Occipital lobe (tissue), 2 donors: Measurements from ENCODE around the gene GDPD3. TPM values are rescaled to one million over a fixed set of nuclear protein-coding genes. Genes with fewer than 3 reads are reported as not detected.
"Not testable (repeated sequence)": the region's sequence is repeated elsewhere in the genome, so short reads cannot be mapped to it uniquely, and the experiment has no call there.

Source experiments
- DNase-seq: peaks from one replicate; lab custom pipeline; 2025; lab: John Stamatoyannopoulos, UW
- total RNA-seq: library from RNA; depleted of rRNA; stranded (reverse); fragments of >200 nt; gene quantifications from one replicate; pipeline ENCODE4 v1.2.3, GENCODE V29; 2014

The GDPD3 gene, protein sequence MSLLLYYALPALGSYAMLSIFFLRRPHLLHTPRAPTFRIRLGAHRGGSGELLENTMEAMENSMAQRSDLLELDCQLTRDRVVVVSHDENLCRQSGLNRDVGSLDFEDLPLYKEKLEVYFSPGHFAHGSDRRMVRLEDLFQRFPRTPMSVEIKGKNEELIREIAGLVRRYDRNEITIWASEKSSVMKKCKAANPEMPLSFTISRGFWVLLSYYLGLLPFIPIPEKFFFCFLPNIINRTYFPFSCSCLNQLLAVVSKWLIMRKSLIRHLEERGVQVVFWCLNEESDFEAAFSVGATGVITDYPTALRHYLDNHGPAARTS
- total RNA-seq: 0.47 TPM

DNA sequence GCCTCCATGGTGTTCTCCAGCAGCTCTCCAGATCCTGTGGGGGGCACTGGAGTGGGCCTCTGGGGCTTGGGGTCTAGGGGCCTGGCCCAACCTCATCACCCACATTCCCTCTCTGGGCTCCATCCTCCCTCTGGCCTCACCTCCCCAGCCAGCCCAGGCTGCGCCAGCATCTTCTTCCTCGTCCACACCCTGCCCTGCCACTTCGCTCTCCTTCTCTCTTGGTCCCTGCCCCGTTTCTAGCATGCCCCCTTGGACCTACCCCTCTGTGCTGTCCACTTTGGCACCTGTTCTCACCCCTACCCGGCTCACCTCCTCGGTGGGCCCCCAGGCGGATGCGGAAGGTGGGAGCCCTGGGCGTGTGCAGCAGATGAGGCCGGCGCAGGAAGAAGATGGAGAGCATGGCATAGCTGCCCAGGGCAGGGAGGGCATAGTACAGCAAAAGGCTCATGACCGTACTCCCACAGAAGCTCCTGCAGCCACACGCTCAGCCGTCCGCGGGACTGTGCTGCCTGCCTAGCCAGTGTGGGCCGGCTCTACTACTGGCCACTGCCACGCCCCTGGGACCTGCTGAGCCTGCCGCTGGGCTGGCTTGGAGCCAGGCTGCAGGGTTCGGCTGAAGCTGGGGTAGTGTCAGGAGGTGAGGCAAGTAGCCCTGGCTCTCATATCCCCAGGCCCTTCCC, at the start of gene GDPD3:
Gene GDPD3 (minus strand): TSS at position 507 of the 680 bp plus-strand sequence. CDS start 59 bp downstream, at position 448.
- no peak for DNase-seq

DNA sequence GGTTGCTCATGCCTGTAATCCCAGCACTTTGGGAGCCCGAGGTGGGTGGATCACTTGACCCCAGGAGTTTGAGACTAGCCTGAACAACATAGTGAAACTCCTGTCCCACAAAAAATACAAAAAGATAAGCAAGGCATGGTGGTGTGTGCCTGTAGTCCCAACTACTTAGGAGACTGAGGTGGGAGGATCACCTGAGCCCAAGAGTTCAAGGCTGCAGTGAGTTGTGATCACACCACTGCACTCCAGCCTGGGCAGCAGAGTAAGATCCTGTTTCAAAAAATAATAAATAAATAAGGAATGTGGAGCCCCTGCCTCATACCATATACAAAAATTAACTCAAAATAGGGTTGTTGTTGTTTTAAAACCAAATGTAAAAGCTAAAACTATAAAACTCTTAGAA, 43.9 kb upstream of the GDPD3 start:
- no peak for DNase-seq

DNA sequence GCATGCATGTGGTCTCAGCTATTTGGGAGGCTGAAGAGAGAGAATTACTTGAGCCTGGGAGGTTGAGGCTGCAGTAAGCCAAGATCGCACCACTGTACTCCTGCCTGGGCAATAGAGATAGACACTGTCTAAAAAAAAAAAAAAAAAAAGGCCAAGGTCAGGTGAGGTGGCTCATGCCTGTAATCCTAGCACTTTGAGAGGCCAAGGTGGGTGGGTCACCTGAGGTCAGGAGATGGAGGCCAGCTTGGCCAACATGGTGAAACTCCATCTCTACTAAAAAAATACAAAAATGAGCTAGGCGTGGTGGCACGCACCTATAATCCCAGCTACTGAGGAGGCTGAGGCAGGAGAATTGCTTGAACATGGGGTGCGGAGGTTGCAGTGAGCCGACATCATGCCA, 41.9 kb upstream of the GDPD3 start:
- DNase-seq: no peak

DNA sequence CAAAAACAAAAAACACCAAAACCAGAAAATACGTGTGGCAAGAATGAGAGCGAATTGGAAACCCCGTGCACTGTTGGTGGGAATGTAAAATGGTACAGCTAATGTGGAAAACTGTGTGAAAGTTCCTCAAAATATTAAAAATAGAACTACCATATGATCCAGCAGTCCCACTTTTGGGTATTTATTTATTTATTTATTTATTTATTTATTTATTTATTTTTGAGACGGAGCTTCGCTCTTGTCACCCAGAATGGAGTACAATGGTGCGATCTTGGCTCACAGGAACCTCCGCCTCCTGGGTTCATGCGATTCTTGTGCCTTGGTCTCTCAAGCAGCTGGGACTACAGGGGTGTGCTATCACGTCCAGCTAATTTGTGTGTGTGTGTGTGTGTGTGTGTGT, 39.2 kb upstream of the GDPD3 start:
- no peak for DNase-seq

DNA sequence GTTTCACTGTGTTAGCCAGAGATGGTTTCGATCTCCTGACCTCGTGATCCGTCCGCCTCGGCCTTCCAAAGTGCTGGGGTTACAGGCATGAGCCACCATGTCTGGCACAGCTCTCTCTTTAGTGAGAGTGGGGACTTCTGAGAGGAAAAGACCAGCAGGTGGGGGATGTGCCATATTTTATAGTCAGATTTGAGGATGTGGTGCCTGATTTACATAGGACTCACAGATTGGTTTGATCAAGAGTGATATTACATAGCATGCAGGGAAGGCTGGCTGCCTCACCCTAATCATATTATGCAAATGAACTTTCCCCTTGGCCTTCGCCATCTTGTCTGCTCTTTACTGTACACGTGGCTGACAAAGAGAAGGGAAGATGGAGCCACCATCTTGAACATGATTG, 37.8 kb upstream of the GDPD3 start:
- DNase-seq: no peak

DNA sequence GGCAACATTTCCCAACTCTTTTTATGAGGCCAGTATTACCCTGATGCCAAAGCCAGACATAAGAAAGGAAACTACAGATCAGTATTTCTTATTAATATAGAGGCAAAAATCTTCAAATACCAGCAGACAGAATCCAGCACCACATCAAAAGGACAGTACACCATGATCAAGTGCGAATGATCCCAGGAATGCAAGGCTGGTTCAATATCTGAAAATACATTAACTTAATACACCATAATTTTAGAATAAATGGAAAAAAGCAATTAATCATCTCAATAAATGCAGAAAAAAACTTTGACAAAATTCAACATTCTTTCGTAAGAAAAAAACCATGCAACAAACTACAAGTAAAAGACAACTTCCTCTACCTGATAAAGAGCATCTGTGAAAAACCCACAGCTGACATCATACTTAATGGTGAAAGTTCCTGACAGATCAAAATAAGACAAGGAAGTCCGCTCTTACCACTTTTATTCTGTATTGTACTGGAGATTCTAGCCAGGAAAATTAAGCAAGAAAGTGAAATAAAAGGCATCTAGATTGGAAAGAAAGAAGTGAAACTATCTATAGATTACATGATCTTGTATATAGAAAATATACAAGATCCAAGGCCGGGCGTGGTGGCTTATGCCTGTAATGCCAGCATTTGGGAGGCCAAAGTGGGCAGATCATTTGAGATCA, 36.1 kb upstream of the GDPD3 start:
- DNase-seq: no peak

DNA sequence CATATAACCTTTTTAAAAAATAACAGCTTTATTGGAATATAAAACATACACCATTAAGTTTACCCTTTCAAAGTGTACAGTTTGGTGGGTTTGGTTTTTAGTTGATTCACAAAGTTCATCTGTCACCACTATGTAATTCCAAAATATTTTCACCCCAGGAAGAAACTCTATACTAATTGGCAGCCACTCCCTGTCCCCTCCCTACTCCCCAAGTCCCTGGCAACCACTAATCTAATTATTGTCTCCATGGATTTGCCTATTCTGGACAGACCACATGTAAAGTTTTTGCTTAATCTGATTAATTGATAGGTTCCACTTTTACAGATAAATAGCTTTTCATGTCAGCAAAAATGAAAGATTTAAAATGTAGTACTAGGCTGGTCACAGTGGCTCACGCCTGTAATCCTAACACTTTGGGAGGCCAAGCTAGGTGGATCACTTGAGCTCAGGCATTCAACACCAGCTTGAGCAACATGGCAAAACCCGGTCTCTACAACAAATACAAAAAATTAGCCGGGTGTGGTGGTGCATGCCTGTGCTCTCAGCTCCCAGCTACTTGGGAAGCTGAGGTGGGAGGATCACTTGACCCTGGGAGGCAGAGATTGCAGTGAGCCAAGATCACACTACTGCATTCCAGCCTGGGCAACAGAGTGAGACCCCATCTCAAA, 34.6 kb upstream of the GDPD3 start:
- DNase-seq: no peak

DNA sequence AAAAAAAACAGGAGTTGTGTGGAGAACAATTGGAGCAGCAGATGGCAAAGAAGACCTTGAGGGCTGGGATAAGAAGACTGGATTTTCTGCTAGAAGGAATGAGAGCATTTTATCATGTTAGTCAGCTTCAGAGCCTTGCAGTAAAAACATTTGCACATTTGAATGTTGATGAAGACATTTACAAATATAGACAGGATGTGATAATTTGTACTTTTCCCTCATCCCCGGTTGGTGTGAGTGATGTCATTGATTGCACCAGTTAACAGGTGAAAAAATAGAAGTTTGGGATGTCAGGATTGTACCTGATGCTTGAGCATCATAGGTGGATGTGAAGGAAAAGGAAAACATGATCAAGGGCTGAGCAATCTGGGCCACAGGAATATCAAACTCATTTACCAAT, 32.3 kb upstream of the GDPD3 start:
- no peak for DNase-seq

DNA sequence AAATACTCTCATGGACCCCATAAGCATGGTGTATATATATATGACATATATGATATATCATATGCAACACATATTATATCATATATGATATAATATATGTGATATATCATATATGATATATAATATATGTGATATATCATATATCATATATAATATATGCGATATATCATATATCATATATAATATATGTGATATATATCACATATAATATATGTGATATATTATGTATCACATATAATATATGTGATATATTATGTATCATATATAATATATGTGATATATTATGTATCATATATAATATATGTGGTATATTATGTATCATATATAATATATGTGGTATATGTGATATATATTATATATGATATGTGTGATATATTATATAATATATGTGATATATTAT, 31.6 kb upstream of the GDPD3 start:
- DNase-seq: no peak

DNA sequence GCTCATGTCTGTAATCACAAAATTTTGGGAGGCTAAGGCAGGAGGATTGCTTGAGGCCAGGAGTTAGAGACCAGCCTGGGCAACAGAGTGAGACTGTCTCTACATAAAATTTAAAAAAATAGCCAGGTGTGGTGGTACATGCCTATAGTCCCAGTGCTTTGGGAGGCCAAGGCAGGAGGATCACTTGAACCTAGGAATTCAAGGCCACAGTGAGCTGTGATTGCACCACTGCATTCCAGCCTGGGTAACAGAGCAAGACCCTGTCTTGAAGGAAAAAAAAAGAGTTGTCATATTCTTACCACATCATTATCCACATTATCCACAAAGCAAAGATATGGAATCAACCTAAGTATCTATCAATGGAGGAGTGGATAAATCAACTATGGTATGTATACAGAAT, 30.7 kb upstream of the GDPD3 start:
- DNase-seq: no peak

DNA sequence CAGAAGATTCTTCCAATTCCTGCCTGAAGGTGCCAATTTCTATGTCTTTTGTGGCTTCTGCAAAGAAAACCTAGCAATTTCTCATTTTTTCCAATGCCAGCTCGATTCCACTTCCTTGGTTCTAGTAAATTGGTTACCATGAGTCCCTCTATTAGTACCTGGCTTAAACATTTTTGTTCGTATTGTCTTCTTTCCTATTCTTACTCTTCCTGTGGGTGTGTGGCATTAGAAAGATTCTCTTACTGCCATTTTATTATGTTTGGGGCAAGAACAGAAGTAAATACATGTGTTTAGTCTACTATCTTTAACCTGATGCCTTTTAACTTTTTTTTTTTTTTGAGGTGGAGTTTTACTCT, 30.0 kb upstream of the GDPD3 start:
- DNase-seq: no peak

DNA sequence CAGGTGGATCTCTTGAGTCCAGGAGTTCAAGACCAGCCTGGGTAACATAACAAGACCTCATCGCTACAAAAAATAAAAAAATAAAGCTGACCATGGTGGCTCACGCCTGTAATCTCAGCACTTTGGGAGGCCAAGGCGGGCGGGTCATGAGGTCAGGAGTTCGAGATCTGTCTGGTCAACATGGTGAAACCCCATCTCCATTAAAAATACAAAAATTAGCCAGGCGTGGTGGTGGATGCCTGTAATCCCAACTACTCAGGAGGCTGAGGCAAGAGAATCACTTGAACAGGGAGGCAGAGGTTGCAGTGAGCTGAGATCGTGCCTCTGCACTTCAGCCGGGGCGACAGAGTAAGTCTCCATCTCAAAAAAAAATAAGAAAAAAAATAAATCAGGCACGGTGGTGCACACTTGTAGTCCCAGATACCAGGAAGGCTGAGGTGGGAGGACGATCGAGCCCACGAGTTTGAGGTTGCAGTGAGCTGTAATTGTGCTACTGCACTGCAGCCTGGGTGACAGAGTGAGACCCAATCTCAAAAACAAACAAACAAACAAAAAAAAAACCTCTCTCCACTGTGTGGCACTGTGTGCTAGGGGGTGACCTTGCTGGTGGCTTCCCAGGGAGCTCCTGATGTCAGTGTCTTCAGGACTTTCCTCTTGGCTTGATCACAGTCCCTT, 29.5 kb upstream of the GDPD3 start:
- no peak for DNase-seq

DNA sequence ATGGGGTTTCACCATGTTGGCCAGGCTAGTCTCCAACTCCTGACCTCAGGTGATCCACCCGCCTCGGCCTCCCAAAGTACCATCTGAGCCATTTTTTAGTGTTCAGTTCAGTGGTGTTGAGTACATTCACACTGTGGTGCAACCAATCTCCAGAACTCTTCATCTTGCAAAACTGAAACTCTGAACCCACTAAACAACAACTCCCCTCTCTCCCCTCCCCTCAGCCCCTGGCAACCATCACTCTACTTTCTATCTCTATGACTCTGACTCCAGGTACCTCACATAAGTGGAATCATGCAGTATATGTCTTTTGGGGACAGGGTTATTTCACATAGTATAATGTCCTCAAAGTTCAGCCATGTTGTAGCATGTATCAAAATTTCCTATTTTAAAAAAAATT, 28.4 kb upstream of the GDPD3 start:
- no peak for DNase-seq

DNA sequence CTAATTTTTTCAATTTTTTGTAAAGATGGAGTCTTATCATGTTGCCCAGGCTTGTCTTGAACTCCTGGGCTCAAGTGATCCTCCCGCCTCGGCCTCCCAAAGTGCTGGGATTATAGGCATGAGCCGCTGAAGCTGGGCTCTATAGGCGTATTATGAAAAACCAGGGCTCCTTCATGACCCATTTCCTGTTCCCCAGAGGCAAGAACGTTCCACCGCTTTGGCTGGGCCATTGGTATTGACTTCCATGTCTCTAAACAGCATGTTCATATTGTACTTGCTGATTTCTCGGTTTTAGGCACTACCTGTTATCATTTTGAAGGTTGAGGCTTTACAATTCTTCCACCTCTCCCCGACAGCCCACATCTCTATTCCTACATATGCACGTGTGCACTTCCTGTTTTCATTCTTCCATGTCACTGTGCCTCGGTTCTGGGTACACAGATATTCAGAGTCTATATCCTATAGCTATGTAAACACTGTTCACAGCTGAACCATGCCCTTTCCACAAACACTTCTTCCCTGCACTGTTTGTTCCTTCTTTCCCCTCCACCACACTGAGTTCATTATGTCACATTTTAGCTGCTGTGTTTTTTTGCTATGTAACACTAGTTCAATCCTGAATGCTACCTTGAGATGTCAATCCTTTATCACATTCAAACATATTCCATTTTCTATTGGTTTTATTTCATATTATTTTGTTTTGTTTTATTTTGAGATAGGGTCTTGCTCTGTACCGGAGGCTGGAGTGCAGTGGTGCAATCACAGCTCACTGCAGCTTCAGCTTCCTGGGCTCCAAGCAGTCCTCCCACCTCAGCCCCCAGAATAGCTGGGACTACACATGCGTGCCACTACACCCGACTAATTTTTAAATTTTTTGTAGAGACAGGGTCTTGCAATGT, 26.5 kb upstream of the GDPD3 start:
- DNase-seq: no peak

DNA sequence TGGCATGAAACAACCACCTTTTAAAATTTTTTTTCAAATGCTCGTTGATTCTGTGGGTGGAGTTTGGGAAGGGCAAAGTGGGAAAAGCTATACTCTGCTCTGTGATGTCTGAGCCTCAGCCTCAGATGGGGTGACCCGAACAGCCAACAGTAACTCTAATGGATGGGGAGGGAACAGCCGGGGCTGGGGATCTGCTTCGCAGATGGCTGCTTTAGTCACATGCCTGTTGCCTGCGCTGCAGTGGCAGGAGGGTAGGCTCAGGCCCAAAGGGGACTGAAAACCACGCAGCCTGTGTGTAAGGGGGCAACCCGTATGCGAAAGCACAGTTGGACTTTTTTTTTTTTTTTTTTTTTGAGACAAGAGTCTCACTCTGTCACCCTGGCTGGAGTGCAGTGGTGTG, 24.6 kb upstream of the GDPD3 start:
- no peak for DNase-seq

DNA sequence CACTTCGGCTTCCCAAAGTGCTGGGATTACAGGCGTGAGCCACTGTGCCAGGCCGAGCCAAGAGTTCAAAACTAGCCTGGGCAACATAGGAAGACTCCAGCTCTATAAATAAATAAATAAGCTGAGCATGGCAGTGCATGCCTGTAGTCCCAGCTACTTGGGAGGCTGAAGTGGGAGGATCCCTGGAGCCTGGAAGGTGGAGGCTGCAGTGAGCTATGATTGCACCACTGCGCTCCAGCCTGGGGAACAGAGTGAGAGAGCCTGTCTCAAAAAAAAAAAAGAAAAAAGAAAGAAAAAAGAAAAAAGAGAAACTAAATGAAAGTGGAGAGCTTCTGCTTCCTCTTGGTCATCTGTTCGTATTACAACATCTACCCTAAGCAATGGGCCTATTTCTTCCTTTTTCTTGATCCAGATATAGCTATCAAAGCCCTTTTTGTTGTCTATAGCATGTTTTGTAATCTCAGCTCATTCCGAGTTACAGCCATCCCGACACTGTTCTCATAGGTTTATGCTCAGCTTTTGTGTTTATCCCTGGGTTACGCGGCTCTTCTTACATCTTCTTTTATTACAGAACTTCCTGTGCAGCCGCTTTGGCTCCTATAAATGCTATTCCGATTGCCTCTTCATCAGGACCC, 23.8 kb upstream of the GDPD3 start:
- DNase-seq: no peak

DNA sequence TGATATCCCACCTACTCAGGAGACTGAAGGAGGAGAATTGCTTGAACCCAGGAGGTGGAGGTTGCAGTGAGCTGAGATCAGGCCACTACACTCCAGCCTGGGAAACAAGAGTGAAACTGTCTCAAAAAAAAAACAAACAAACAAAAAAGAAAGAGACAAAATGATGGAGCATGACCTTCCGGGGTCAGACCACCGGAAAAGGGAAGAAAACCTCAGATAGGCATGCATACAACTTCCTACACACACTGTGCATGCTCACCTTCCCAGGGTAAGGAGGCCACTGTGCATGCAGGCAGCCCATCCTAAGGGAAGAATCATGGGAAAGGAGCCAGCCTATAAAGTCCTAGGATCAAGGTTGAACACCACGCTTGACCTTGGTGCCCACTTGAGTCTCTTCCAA, 19.3 kb upstream of the GDPD3 start:
- DNase-seq: no peak

DNA sequence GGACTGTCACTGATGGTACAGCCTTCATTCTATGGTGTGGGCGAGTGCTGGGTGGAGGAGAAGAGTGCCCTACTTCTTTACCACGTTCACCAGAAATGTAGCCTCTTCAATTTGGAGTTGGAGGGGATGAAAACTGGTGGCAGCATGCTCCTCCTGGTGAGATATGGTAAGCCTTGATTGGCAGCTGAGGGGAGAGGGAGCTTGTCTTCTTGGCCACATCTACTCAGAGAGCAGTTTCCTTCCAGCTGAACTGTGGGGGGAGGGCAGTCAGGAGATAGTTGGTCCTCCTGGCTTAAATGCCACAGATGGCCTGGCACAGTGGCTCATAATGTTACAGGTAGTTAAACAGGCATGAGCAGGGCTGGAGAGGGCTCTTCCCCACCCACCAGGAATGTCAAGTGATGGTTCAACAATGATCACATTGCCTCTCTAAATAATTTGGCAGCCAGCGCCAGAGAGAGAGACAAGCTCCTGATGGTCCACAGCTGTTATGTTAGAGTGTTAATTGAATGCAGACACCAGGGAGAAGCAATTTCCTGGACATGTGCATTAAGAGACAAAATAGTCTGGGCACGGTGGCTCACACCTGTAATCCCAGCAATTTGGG, 18.6 kb upstream of the GDPD3 start:
- DNase-seq: no peak

DNA sequence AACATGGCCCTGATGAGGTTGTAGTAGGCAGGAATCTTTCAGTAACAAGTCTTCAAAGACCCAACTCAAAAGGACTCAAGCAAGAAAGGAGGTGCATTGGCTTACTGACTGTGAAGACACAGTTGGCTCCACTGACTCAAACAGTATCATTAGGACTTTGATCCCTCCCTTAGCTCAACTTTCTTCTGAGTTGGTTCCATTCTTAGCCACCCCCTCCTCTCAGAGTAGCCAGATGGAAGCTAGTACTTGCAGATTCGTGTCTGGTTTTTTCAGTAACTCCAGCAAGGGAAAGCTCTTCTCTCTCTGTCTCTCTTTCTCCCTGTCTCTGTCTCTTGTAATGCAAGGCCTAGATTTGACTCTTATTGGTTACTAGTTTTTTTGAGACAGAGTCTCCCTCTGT, 14.7 kb upstream of the GDPD3 start:
- no peak for DNase-seq

DNA sequence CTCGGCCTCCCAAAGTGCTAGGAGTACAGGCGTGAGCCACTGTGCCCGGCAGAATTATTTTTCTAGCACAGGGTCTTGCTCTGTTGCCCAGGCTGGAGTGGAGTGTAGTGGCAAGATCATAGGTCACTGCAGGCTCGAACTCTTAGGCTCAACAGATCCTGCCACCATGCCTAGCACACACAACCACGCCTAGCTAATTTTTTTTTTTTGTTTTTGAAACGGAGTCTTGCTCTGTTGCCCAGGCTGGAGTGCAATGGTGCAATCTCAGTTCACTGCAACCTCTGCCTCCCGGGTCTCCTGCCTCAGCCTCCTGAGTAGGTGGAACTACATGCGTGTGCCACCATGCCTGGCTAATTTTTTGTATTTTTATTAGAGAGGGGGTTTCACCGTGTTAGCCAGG, 12.4 kb upstream of the GDPD3 start:
- not testable (repeated sequence) for DNase-seq
